A673 (cell line): Measurements from ENCODE around the gene CENPN.

ENCODE experiments used
- EZH2 ChIP-seq: fragments of 200-600 bp; sonication (generic); IDR thresholded peaks from 2 replicates; pipeline ENCODE4 v1.6.1; 2017; ENCODE audit warnings: borderline replicate concordance, low read depth, mild to moderate bottlenecking, mixed read lengths, antibody characterized with exemption, low read length; ENCODE audit not compliant: poor library complexity, severe bottlenecking
- TF ChIP-seq, protein P1 (sequence below): fragments of 300-800, 200-600 bp; sonication (generic); conservative IDR thresholded peaks from 2 replicates; pipeline ENCODE4 v1.5.1; 2017; ENCODE audit warnings: low read depth, mild to moderate bottlenecking, antibody characterized with exemption, low read length, moderate library complexity, mixed read lengths

DNA sequence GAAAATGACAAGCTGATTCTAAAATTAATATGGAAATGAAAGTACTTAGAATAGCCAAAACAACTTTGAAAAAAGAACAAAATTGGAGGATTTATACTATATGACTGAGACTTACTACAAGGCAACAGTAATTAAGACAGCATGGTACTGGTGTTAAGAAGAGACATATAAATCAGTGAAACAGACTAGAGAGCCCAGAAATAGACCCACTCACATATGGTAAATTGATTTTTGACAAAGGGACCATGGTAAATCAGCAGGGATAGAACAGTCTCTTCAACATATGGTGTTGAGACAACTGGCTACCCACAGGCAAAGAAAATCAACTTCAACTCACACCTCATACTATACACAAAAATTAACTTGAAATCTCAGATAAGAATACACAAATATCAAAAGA is 13.2 kb upstream of the CENPN start:
- TF ChIP-seq, protein P1, sequence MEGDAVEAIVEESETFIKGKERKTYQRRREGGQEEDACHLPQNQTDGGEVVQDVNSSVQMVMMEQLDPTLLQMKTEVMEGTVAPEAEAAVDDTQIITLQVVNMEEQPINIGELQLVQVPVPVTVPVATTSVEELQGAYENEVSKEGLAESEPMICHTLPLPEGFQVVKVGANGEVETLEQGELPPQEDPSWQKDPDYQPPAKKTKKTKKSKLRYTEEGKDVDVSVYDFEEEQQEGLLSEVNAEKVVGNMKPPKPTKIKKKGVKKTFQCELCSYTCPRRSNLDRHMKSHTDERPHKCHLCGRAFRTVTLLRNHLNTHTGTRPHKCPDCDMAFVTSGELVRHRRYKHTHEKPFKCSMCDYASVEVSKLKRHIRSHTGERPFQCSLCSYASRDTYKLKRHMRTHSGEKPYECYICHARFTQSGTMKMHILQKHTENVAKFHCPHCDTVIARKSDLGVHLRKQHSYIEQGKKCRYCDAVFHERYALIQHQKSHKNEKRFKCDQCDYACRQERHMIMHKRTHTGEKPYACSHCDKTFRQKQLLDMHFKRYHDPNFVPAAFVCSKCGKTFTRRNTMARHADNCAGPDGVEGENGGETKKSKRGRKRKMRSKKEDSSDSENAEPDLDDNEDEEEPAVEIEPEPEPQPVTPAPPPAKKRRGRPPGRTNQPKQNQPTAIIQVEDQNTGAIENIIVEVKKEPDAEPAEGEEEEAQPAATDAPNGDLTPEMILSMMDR = no peak
- TF ChIP-seq EZH2 = no peak
